Mesendoderm (in vitro differentiated cells): ENCODE measurements around the gene TULP1.
A peak's percentile ranks its signal among the peaks of the same experiment; 100 is the strongest.
"Not testable (repeated sequence)": the region's sequence is repeated elsewhere in the genome, so short reads cannot be mapped to it uniquely, and the experiment has no call there.

Source experiments
- DNase-seq: peaks from one replicate; pipeline ENCODE4 v3.0.0; 2013
- H2AK5ac ChIP-seq: 2 replicates; pipeline ENCODE4 v1.6.1; 2013; ENCODE audit warnings: low read length, inconsistent platforms
- H2BK120ac ChIP-seq: 2 replicates; pipeline ENCODE4 v1.6.1; 2013; ENCODE audit warnings: low read depth, mild to moderate bottlenecking, low read length, moderate library complexity, mixed read lengths
- H2BK15ac ChIP-seq: replicated peaks from 2 replicates; pipeline ENCODE4 v1.6.1; 2013; ENCODE audit warnings: low read depth, mild to moderate bottlenecking, moderate library complexity
- H2BK5ac ChIP-seq: 2 replicates; pipeline ENCODE4 v1.6.1; 2013; ENCODE audit warnings: low read length, inconsistent platforms
- H3K18ac ChIP-seq: 2 replicates; pipeline ENCODE4 v1.6.1; 2013; ENCODE audit warnings: mild to moderate bottlenecking, low read length, mixed read lengths
- H3K23ac ChIP-seq: one replicate; pipeline ENCODE4 v1.6.1; 2013; ENCODE audit warnings: low read length
- H3K27ac ChIP-seq: 2 replicates; pipeline ENCODE4 v1.5.1; 2013; ENCODE audit warnings: low read depth, mild to moderate bottlenecking, inconsistent platforms, low read length, moderate library complexity
- H3K27me3 ChIP-seq: 2 replicates; pipeline ENCODE4 v1.6.1; 2013; ENCODE audit warnings: low read length, control low read depth, mild to moderate bottlenecking, inconsistent platforms; ENCODE audit not compliant: insufficient read depth, poor library complexity
- H3K36me3 ChIP-seq: 2 replicates; pipeline ENCODE4 v1.6.1; 2013; ENCODE audit warnings: low read length, inconsistent platforms; ENCODE audit not compliant: control insufficient read depth, insufficient read depth
- H3K4ac ChIP-seq: one replicate; pipeline ENCODE4 v1.6.1; 2013; ENCODE audit warnings: low read depth, mild to moderate bottlenecking, low read length, moderate library complexity
- H3K4me1 ChIP-seq: 2 replicates; pipeline ENCODE4 v1.6.1; 2013; ENCODE audit warnings: low read depth, low read length, inconsistent platforms; ENCODE audit not compliant: control insufficient read depth
- H3K4me2 ChIP-seq: 2 replicates; pipeline ENCODE4 v1.6.1; 2013; ENCODE audit warnings: low read length
- H3K4me3 ChIP-seq: 2 replicates; pipeline ENCODE4 v1.5.1; 2013; ENCODE audit warnings: mild to moderate bottlenecking, low read length
- H3K56ac ChIP-seq: one replicate; pipeline ENCODE4 v1.6.1; 2013; ENCODE audit warnings: low read length
- H3K79me1 ChIP-seq: 2 replicates; pipeline ENCODE4 v1.6.1; 2013; ENCODE audit warnings: low read length, inconsistent platforms
- H3K79me2 ChIP-seq: 2 replicates; pipeline ENCODE4 v1.6.1; 2013; ENCODE audit warnings: mild to moderate bottlenecking, low read length; ENCODE audit not compliant: control insufficient read depth, insufficient read depth
- H3K9ac ChIP-seq: 2 replicates; pipeline ENCODE4 v1.6.1; 2013; ENCODE audit warnings: low read length, inconsistent platforms
- H4K5ac ChIP-seq: one replicate; pipeline ENCODE4 v1.6.1; 2013; ENCODE audit warnings: low read length
- H4K8ac ChIP-seq: one replicate; pipeline ENCODE4 v1.6.1; 2013; ENCODE audit warnings: low read depth, mild to moderate bottlenecking, control low read depth, low read length, moderate library complexity
- WGBS: extraction: QIAGEN DNeasy Blood & Tissue Kit; methylation state at CpG from one replicate; pipeline ENCODE4 v1.1.7; 2013; ENCODE audit warnings: low lambda C conversion rate, missing lambda C conversion rate; ENCODE audit not compliant: insufficient coverage; ENCODE audit errors: extremely low coverage; 5-methylcytosine and 5-hydroxymethylcytosine counted together

Gene TULP1

GRCh38 chr6:35543459-35544193, 30.9 kb upstream of the TULP1 start:
- no CpG with 5 or more reads among the region's 16 CpGs for WGBS
- H3K4ac ChIP-seq = no peak overlapping the region

GRCh38 chr6:35541836-35542235, 29.1 kb upstream of the TULP1 start:
- H3K79me1 ChIP-seq = no peaks in the 10 kb centered on the region
- no peak overlapping the region for H3K23ac ChIP-seq
- no peak overlapping the region for H2BK120ac ChIP-seq
- no CpG with 5 or more reads among the region's 2 CpGs for WGBS
- no peak for DNase-seq
- H3K79me2 ChIP-seq = no peaks in the 10 kb centered on the region
- no peak overlapping the region for H3K4me3 ChIP-seq
- no peak overlapping the region for H2BK15ac ChIP-seq
- H3K4ac ChIP-seq = no peak overlapping the region
- H3K27ac ChIP-seq = no peak overlapping the region
- H3K18ac ChIP-seq = no peak overlapping the region
- no peak overlapping the region for H4K5ac ChIP-seq
- no peak overlapping the region for H3K56ac ChIP-seq
- no peaks in the 10 kb centered on the region for H3K4me1 ChIP-seq
- H4K8ac ChIP-seq = no peak overlapping the region
- H2BK5ac ChIP-seq = no peak overlapping the region
- H3K36me3 ChIP-seq = no peaks in the 10 kb centered on the region
- H3K9ac ChIP-seq = no peak overlapping the region
- no peaks in the 10 kb centered on the region for H3K27me3 ChIP-seq
- no peak overlapping the region for H2AK5ac ChIP-seq
- no peak overlapping the region for H3K4me2 ChIP-seq

More at GRCh38 chr6:35543459-35544193, 30.9 kb upstream of the TULP1 start:
- H3K9ac ChIP-seq = no peak overlapping the region
- no peak overlapping the region for H2BK120ac ChIP-seq
- no peak overlapping the region for H3K4me3 ChIP-seq
- peak; percentile 78 for DNase-seq
- H3K27me3 ChIP-seq = no peaks in the 10 kb centered on the region
- H3K56ac ChIP-seq = no peak overlapping the region
- no peak overlapping the region for H2BK5ac ChIP-seq
- no peak overlapping the region for H3K23ac ChIP-seq
- H2BK15ac ChIP-seq = no peak overlapping the region
- H3K36me3 ChIP-seq = no peaks in the 10 kb centered on the region
- H4K8ac ChIP-seq = no peak overlapping the region
- no peaks in the 10 kb centered on the region for H3K79me2 ChIP-seq
- H2AK5ac ChIP-seq = no peak overlapping the region
- no peaks in the 10 kb centered on the region for H3K4me1 ChIP-seq
- H3K18ac ChIP-seq = no peak overlapping the region
- no peaks in the 10 kb centered on the region for H3K79me1 ChIP-seq
- no peak overlapping the region for H4K5ac ChIP-seq
- H3K4me2 ChIP-seq = no peak overlapping the region
- no peak overlapping the region for H3K27ac ChIP-seq

GRCh38 chr6:35539223-35539622, 26.5 kb upstream of the TULP1 start:
- no peak overlapping the region for H4K8ac ChIP-seq
- no CpG with 5 or more reads among the region's 3 CpGs for WGBS
- H2BK15ac ChIP-seq = no peak overlapping the region
- no peak overlapping the region for H3K4me3 ChIP-seq
- no peaks in the 10 kb centered on the region for H3K27me3 ChIP-seq
- DNase-seq = no peak
- no peak overlapping the region for H2AK5ac ChIP-seq
- H3K4me2 ChIP-seq = no peak overlapping the region
- no peak overlapping the region for H3K27ac ChIP-seq
- H3K36me3 ChIP-seq = no peaks in the 10 kb centered on the region
- no peak overlapping the region for H3K4ac ChIP-seq
- H3K79me1 ChIP-seq = no peaks in the 10 kb centered on the region
- no peak overlapping the region for H2BK120ac ChIP-seq
- no peak overlapping the region for H4K5ac ChIP-seq
- H3K18ac ChIP-seq = no peak overlapping the region
- no peaks in the 10 kb centered on the region for H3K4me1 ChIP-seq
- no peak overlapping the region for H2BK5ac ChIP-seq
- no peak overlapping the region for H3K56ac ChIP-seq
- no peak overlapping the region for H3K23ac ChIP-seq
- H3K79me2 ChIP-seq = no peaks in the 10 kb centered on the region
- H3K9ac ChIP-seq = no peak overlapping the region

GRCh38 chr6:35535847-35536246, 23.2 kb upstream of the TULP1 start:
- not testable (repeated sequence) for H4K8ac ChIP-seq, H3K79me2 ChIP-seq, H3K9ac ChIP-seq, H2AK5ac ChIP-seq, H3K4ac ChIP-seq, H2BK5ac ChIP-seq, H3K27me3 ChIP-seq, H3K4me1 ChIP-seq, H2BK15ac ChIP-seq, H3K27ac ChIP-seq, H3K79me1 ChIP-seq, H3K4me3 ChIP-seq, H3K23ac ChIP-seq, H4K5ac ChIP-seq, H3K56ac ChIP-seq, H3K4me2 ChIP-seq, DNase-seq, H3K36me3 ChIP-seq, H2BK120ac ChIP-seq, H3K18ac ChIP-seq
- no CpG with 5 or more reads among the region's 6 CpGs for WGBS

- Histone ChIP-seq H3K79me2 (no peaks in the 10 kb centered on the region), H3K4ac (no peak overlapping the region), H3K27me3 (no peaks in the 10 kb centered on the region), H2BK15ac (no peak overlapping the region), H3K9ac (no peak overlapping the region), H3K4me3 (no peak overlapping the region), H2AK5ac (no peak overlapping the region), H2BK120ac (no peak overlapping the region), H2BK5ac (no peak overlapping the region), H4K5ac (no peak overlapping the region), H3K4me2 (no peak overlapping the region), H4K8ac (no peak overlapping the region), H3K36me3 (no peaks in the 10 kb centered on the region), H3K56ac (no peak overlapping the region), H3K18ac (no peak overlapping the region), H3K4me1 (no peaks in the 10 kb centered on the region), H3K27ac (no peak overlapping the region), H3K79me1 (no peaks in the 10 kb centered on the region), H3K23ac (no peak overlapping the region)
- DNase-seq = peak; percentile 46
- no CpG with 5 or more reads among the region's 11 CpGs for WGBS
These were observed 21.9 kb upstream of the TULP1 start for GRCh38 chr6:35534407-35535170.
